Osteocyte (in vitro differentiated cells): ENCODE data around the gene GPC6. TPM values are rescaled to one million over a fixed set of nuclear protein-coding genes. Genes with fewer than 3 reads are reported as not detected.

Experiments
- DNase-seq: peaks from one replicate; pipeline ENCODE4 v3.0.0; 2021; ENCODE audit warnings: mixed read lengths; ENCODE audit not compliant: unreplicated experiment; ENCODE audit errors: extremely low spot score
- H3K27ac Mint-ChIP-seq: one replicate; pipeline ENCODE4 v1.8.0; 2021; ENCODE audit warnings: mild to moderate bottlenecking, mixed read lengths; ENCODE audit not compliant: unreplicated experiment
- H3K27me3 Mint-ChIP-seq: one replicate; pipeline ENCODE4 v1.8.0; 2021; ENCODE audit warnings: mixed read lengths; ENCODE audit not compliant: unreplicated experiment
- H3K36me3 Mint-ChIP-seq: one replicate; pipeline ENCODE4 v1.8.0; 2021; ENCODE audit warnings: mixed read lengths; ENCODE audit not compliant: unreplicated experiment
- H3K4me1 Mint-ChIP-seq: one replicate; pipeline ENCODE4 v1.8.0; 2021; ENCODE audit warnings: mixed read lengths; ENCODE audit not compliant: unreplicated experiment
- H3K4me3 Mint-ChIP-seq: one replicate; pipeline ENCODE4 v1.8.0; 2021; ENCODE audit warnings: mild to moderate bottlenecking, moderate library complexity, mixed read lengths; ENCODE audit not compliant: unreplicated experiment
- H3K9me3 Mint-ChIP-seq: one replicate; pipeline ENCODE4 v1.8.0; 2021; ENCODE audit warnings: mixed read lengths; ENCODE audit not compliant: unreplicated experiment
- total RNA-seq: library from RNA; stranded (reverse); gene quantifications from 2 replicates; pipeline ENCODE4 v1.2.1, GENCODE V29; 2021
- TF ChIP-seq, protein P1 (sequence below): fragments of 200-600 bp; sonication (generic); IDR thresholded peaks from 2 replicates; pipeline ENCODE4 v1.5.0; 2021; ENCODE audit warnings: antibody characterized with exemption, mild to moderate bottlenecking, moderate library complexity

GPC6 gene
- total RNA-seq, 1 donor from 2014 or later, result 125 TPM

- Mint-ChIP-seq H3K27me3 (no peaks in the 10 kb centered on the region), H3K4me3 (no peak overlapping the region), H3K9me3 (no peaks in the 10 kb centered on the region), H3K4me1 (peaks cover 20% of the 10 kb centered on the region), H3K27ac (no peak overlapping the region), H3K36me3 (peaks cover 1% of the 10 kb centered on the region)
- DNase-seq, result no peak
- TF ChIP-seq, protein P1, sequence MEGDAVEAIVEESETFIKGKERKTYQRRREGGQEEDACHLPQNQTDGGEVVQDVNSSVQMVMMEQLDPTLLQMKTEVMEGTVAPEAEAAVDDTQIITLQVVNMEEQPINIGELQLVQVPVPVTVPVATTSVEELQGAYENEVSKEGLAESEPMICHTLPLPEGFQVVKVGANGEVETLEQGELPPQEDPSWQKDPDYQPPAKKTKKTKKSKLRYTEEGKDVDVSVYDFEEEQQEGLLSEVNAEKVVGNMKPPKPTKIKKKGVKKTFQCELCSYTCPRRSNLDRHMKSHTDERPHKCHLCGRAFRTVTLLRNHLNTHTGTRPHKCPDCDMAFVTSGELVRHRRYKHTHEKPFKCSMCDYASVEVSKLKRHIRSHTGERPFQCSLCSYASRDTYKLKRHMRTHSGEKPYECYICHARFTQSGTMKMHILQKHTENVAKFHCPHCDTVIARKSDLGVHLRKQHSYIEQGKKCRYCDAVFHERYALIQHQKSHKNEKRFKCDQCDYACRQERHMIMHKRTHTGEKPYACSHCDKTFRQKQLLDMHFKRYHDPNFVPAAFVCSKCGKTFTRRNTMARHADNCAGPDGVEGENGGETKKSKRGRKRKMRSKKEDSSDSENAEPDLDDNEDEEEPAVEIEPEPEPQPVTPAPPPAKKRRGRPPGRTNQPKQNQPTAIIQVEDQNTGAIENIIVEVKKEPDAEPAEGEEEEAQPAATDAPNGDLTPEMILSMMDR, result no peak
Measured at GRCh38 chr13:94138831-94139230, 912.2 kb downstream of the GPC6 start.

- no peak overlapping the region for H3K27ac Mint-ChIP-seq
- no peak for DNase-seq
- peaks cover 20% of the 10 kb centered on the region for H3K4me1 Mint-ChIP-seq
- H3K27me3 Mint-ChIP-seq, result no peaks in the 10 kb centered on the region
- H3K36me3 Mint-ChIP-seq, result peaks cover 1% of the 10 kb centered on the region
- no peaks in the 10 kb centered on the region for H3K9me3 Mint-ChIP-seq
- TF ChIP-seq, protein P1, result no peak
- H3K4me3 Mint-ChIP-seq, result no peak overlapping the region
Measured at GRCh38 chr13:94139393-94139995, 912.9 kb downstream of the GPC6 start.

DNA sequence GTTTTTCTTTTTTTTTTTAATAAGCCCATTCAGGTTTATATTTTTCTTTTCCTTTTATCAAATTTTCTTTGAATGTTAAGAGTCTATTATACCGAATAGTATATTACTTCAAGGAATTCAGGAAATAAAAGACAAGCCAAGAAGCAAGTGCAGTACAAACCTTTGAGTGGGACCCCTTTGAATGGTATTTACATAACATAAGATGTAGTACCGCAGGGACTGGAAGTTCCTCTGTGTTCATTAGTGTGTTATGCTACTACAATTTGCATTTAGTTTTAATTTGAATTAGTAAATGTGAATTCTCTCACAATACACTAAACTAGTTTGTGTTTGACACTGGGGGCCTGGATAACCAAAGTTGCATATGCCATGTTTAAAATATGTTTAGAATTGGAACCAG is 913.4 kb downstream of the GPC6 start:
- peaks cover 1% of the 10 kb centered on the region for H3K36me3 Mint-ChIP-seq
- TF ChIP-seq, protein P1, result no peak
- no peak for DNase-seq
- H3K4me3 Mint-ChIP-seq, result no peak overlapping the region
- H3K4me1 Mint-ChIP-seq, result peaks cover 20% of the 10 kb centered on the region
- peak overlapping the region; percentile 24 for H3K27ac Mint-ChIP-seq
- H3K9me3 Mint-ChIP-seq, result no peaks in the 10 kb centered on the region
- H3K27me3 Mint-ChIP-seq, result no peaks in the 10 kb centered on the region

DNA sequence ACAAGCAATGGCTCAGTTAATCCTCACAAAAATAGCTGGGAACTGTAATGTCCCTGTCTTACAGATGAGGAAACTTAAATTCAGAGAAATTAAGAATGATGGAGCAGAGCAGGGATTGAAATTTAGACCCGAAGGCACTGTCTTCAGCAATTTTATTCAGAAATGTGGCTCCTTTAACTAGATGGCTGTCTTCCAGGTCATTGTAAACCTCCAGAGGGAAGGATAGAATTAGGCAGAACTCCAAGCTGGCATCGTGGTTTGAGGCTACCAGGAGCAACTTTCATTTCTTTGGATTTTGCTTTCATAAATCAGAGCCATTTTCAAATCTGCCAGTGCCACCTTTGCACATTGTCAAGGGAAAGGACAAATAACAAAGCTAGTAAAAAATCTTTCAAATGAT is 913.9 kb downstream of the GPC6 start:
- Mint-ChIP-seq H3K4me3 (no peak overlapping the region), H3K9me3 (no peaks in the 10 kb centered on the region), H3K36me3 (no peaks in the 10 kb centered on the region), H3K27me3 (no peaks in the 10 kb centered on the region), H3K27ac (peak overlapping the region; percentile 24), H3K4me1 (peaks cover 20% of the 10 kb centered on the region)
- DNase-seq, result no peak
- TF ChIP-seq, protein P1, result no peak

DNA sequence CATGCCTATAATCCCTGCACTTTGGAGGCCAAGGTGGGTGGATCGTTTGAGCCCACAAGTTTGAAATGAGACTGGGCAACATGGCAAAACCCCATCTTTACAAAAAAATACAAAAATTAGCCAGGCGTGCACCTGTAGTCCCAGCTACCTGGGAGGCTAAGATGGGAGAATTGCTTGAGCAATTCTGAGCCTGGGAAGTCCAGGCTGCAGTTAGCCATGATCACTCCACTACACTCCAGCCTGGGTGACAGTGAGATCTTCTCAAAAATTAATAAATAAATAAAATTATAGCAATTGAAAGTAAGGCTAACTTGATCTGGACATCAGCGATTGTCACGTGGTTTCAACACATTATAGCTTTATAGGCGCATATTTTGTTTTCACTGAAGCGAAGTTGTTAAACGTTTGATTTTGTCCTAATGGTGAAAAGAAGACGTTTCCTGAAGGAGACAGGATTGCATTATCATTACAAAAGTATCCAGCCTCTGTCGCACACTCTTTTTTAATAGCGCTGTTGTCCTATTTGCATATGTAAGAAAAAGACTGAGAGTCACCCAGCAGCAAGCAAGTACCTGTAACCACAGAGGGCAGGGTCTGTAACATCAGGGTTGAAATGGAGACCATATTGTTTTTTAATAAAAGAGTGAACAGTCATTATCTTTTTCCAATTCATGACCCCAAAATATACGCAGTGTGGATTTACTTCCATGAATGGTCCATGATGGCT is 917.2 kb downstream of the GPC6 start:
- Mint-ChIP-seq H3K4me1 (peaks cover 20% of the 10 kb centered on the region), H3K36me3 (no peaks in the 10 kb centered on the region), H3K9me3 (no peaks in the 10 kb centered on the region), H3K4me3 (no peak overlapping the region), H3K27ac (no peak overlapping the region), H3K27me3 (no peaks in the 10 kb centered on the region)
- no peak for DNase-seq
- TF ChIP-seq, protein P1, result no peak
